ENCODE data around the gene PPID. TPM values are rescaled to one million over a fixed set of nuclear protein-coding genes. Genes with fewer than 3 reads are reported as not detected.

The PPID gene
- polyA plus RNA-seq, 1 donor: 87.5 TPM

GRCh38 chr4:158710814-158711213 lies 12.4 kb downstream of the PPID start:
- Histone ChIP-seq H3K27ac (ENCODE audit: low read length) (no peak overlapping the region), H3K4me1 (ENCODE audit: control insufficient read depth, insufficient read depth, low read length) (no peaks in the 10 kb centered on the region), H3K36me3 (ENCODE audit: control insufficient read depth, insufficient read depth, low read length) (peaks cover 64% of the 10 kb centered on the region), H3K4me3 (ENCODE audit: low read length) (no peak overlapping the region), H3K9me3 (ENCODE audit: control insufficient read depth, low read depth, low read length) (no peaks in the 10 kb centered on the region), H3K27me3 (ENCODE audit: control insufficient read depth, insufficient read depth, low read length) (no peaks in the 10 kb centered on the region)
- 100% methylated on average over 1 of the region's 1 CpG for WGBS (ENCODE audit: insufficient coverage, low lambda C conversion rate)
- no peak for DNase-seq

- Histone ChIP-seq H3K9me3 (ENCODE audit: control insufficient read depth, low read depth, low read length) (no peaks in the 10 kb centered on the region), H3K4me3 (ENCODE audit: low read length) (no peak overlapping the region), H3K36me3 (ENCODE audit: control insufficient read depth, insufficient read depth, low read length) (peaks cover 32% of the 10 kb centered on the region), H3K4me1 (ENCODE audit: control insufficient read depth, insufficient read depth, low read length) (no peaks in the 10 kb centered on the region), H3K27me3 (ENCODE audit: control insufficient read depth, insufficient read depth, low read length) (no peaks in the 10 kb centered on the region), H3K27ac (ENCODE audit: low read length) (no peak overlapping the region)
- WGBS (ENCODE audit: insufficient coverage, low lambda C conversion rate): no CpG with 5 or more reads among the region's 4 CpGs
- DNase-seq: no peak
Observed at GRCh38 chr4:158704274-158704673, 18.9 kb downstream of the PPID start.

- Histone ChIP-seq H3K36me3 (ENCODE audit: control insufficient read depth, insufficient read depth, low read length) (peaks cover 18% of the 10 kb centered on the region), H3K27ac (ENCODE audit: low read length) (no peak overlapping the region), H3K9me3 (ENCODE audit: control insufficient read depth, low read depth, low read length) (no peaks in the 10 kb centered on the region), H3K4me3 (ENCODE audit: low read length) (no peak overlapping the region), H3K27me3 (ENCODE audit: control insufficient read depth, insufficient read depth, low read length) (no peaks in the 10 kb centered on the region), H3K4me1 (ENCODE audit: control insufficient read depth, insufficient read depth, low read length) (no peaks in the 10 kb centered on the region)
- WGBS (ENCODE audit: insufficient coverage, low lambda C conversion rate): no CpG with 5 or more reads among the region's 1 CpG
- no peak for DNase-seq
Observed at GRCh38 chr4:158688813-158689212, 34.4 kb downstream of the PPID start.

- Histone ChIP-seq H3K27ac (ENCODE audit: low read length) (no peak overlapping the region), H3K36me3 (ENCODE audit: control insufficient read depth, insufficient read depth, low read length) (peaks cover 9% of the 10 kb centered on the region), H3K9me3 (ENCODE audit: control insufficient read depth, low read depth, low read length) (no peaks in the 10 kb centered on the region), H3K4me1 (ENCODE audit: control insufficient read depth, insufficient read depth, low read length) (no peaks in the 10 kb centered on the region), H3K4me3 (ENCODE audit: low read length) (no peak overlapping the region), H3K27me3 (ENCODE audit: control insufficient read depth, insufficient read depth, low read length) (no peaks in the 10 kb centered on the region)
- no CpG with 5 or more reads among the region's 2 CpGs for WGBS (ENCODE audit: insufficient coverage, low lambda C conversion rate)
- no peak for DNase-seq
Observed at GRCh38 chr4:158682066-158682465, 41.1 kb downstream of the PPID start.

GRCh38 chr4:158681629-158682028 lies 41.6 kb downstream of the PPID start:
- WGBS (ENCODE audit: insufficient coverage, low lambda C conversion rate): no CpG with 5 or more reads among the region's 1 CpG
- H3K9me3 ChIP-seq (ENCODE audit: control insufficient read depth, low read depth, low read length): no peaks in the 10 kb centered on the region
- H3K4me1 ChIP-seq (ENCODE audit: control insufficient read depth, insufficient read depth, low read length): no peaks in the 10 kb centered on the region
- no peaks in the 10 kb centered on the region for H3K27me3 ChIP-seq (ENCODE audit: control insufficient read depth, insufficient read depth, low read length)
- H3K27ac ChIP-seq (ENCODE audit: low read length): no peak overlapping the region
- H3K36me3 ChIP-seq (ENCODE audit: control insufficient read depth, insufficient read depth, low read length): peaks cover 7% of the 10 kb centered on the region
- no peak for DNase-seq
- no peak overlapping the region for H3K4me3 ChIP-seq (ENCODE audit: low read length)

GRCh38 chr4:158678767-158679166 lies 44.4 kb downstream of the PPID start:
- no peak for DNase-seq
- H3K4me3 ChIP-seq (ENCODE audit: low read length): no peak overlapping the region
- no peaks in the 10 kb centered on the region for H3K36me3 ChIP-seq (ENCODE audit: control insufficient read depth, insufficient read depth, low read length)
- WGBS (ENCODE audit: insufficient coverage, low lambda C conversion rate): 57% methylated on average over 1 of the region's 2 CpGs
- no peak overlapping the region for H3K27ac ChIP-seq (ENCODE audit: low read length)
- no peaks in the 10 kb centered on the region for H3K9me3 ChIP-seq (ENCODE audit: control insufficient read depth, low read depth, low read length)
- no peaks in the 10 kb centered on the region for H3K4me1 ChIP-seq (ENCODE audit: control insufficient read depth, insufficient read depth, low read length)
- no peaks in the 10 kb centered on the region for H3K27me3 ChIP-seq (ENCODE audit: control insufficient read depth, insufficient read depth, low read length)

GRCh38 chr4:158676076-158676475 lies 47.1 kb downstream of the PPID start:
- no peak for DNase-seq
- no peak overlapping the region for H3K27ac ChIP-seq (ENCODE audit: low read length)
- WGBS (ENCODE audit: insufficient coverage, low lambda C conversion rate): no CpG with 5 or more reads among the region's 5 CpGs
- no peaks in the 10 kb centered on the region for H3K9me3 ChIP-seq (ENCODE audit: control insufficient read depth, low read depth, low read length)
- H3K4me1 ChIP-seq (ENCODE audit: control insufficient read depth, insufficient read depth, low read length): no peaks in the 10 kb centered on the region
- H3K27me3 ChIP-seq (ENCODE audit: control insufficient read depth, insufficient read depth, low read length): no peaks in the 10 kb centered on the region
- no peak overlapping the region for H3K4me3 ChIP-seq (ENCODE audit: low read length)
- H3K36me3 ChIP-seq (ENCODE audit: control insufficient read depth, insufficient read depth, low read length): no peaks in the 10 kb centered on the region

- no peak overlapping the region for H3K27ac ChIP-seq (ENCODE audit: low read length)
- H3K4me1 ChIP-seq (ENCODE audit: control insufficient read depth, insufficient read depth, low read length): peaks cover 6% of the 10 kb centered on the region
- no peaks in the 10 kb centered on the region for H3K9me3 ChIP-seq (ENCODE audit: control insufficient read depth, low read depth, low read length)
- no peak overlapping the region for H3K4me3 ChIP-seq (ENCODE audit: low read length)
- 80% methylated on average over 2 of the region's 3 CpGs for WGBS (ENCODE audit: insufficient coverage, low lambda C conversion rate)
- no peak for DNase-seq
- peaks cover 2% of the 10 kb centered on the region for H3K36me3 ChIP-seq (ENCODE audit: control insufficient read depth, insufficient read depth, low read length)
- no peaks in the 10 kb centered on the region for H3K27me3 ChIP-seq (ENCODE audit: control insufficient read depth, insufficient read depth, low read length)
Observed at GRCh38 chr4:158673633-158674032, 49.6 kb downstream of the PPID start.

GRCh38 chr4:158671915-158672806 lies 51.0 kb downstream of the PPID start, which contains the start of gene ETFDH:
Gene ETFDH (plus strand): TSS chr4:158672296. CDS start chr4:158672457, 161 bp downstream.
- WGBS (ENCODE audit: insufficient coverage, low lambda C conversion rate): no CpG with 5 or more reads among the region's 60 CpGs
- peak within 1 kb of the TSS; percentile 92 for H3K4me3 ChIP-seq (ENCODE audit: low read length)
- peaks cover 2% of the 10 kb centered on the region for H3K36me3 ChIP-seq (ENCODE audit: control insufficient read depth, insufficient read depth, low read length)
- no peaks in the 10 kb centered on the region for H3K9me3 ChIP-seq (ENCODE audit: control insufficient read depth, low read depth, low read length)
- DNase-seq: peak; percentile 100
- no peaks in the 10 kb centered on the region for H3K27me3 ChIP-seq (ENCODE audit: control insufficient read depth, insufficient read depth, low read length)
- H3K27ac ChIP-seq (ENCODE audit: low read length): peak within 1 kb of the TSS; percentile 96
- peaks cover 6% of the 10 kb centered on the region for H3K4me1 ChIP-seq (ENCODE audit: control insufficient read depth, insufficient read depth, low read length)

GRCh38 chr4:158671665-158671914 lies 51.6 kb downstream of the PPID start, which contains the start of gene C4orf46:
Gene C4orf46 (minus strand): TSS chr4:158671887. CDS start chr4:158671801, 86 bp downstream.
- no peak for DNase-seq
- Histone ChIP-seq H3K4me1 (ENCODE audit: control insufficient read depth, insufficient read depth, low read length) (peaks cover 6% of the 10 kb centered on the region), H3K27ac (ENCODE audit: low read length) (peak within 1 kb of the TSS; percentile 96), H3K9me3 (ENCODE audit: control insufficient read depth, low read depth, low read length) (no peaks in the 10 kb centered on the region), H3K36me3 (ENCODE audit: control insufficient read depth, insufficient read depth, low read length) (peaks cover 2% of the 10 kb centered on the region), H3K4me3 (ENCODE audit: low read length) (peak within 1 kb of the TSS; percentile 92), H3K27me3 (ENCODE audit: control insufficient read depth, insufficient read depth, low read length) (no peaks in the 10 kb centered on the region)
- no CpG with 5 or more reads among the region's 20 CpGs for WGBS (ENCODE audit: insufficient coverage, low lambda C conversion rate)
